H9 (cell line): Measurements from ENCODE around the gene TGDS. TPM values are rescaled to one million over a fixed set of nuclear protein-coding genes. Genes with fewer than 3 reads are reported as not detected.

Experiments
- DNase-seq: peaks from one replicate; pipeline ENCODE4 v3.0.0-alpha.2; 2017
- H2AFZ ChIP-seq: one replicate; pipeline ENCODE4 v1.6.1; 2013; ENCODE audit warnings: mild to moderate bottlenecking, low read length, control low read depth, moderate library complexity
- H2AK5ac ChIP-seq: 2 replicates; pipeline ENCODE4 v1.6.1; 2013; ENCODE audit warnings: low read length, control low read depth, mixed read lengths; ENCODE audit not compliant: insufficient read length
- H2BK120ac ChIP-seq: one replicate; pipeline ENCODE4 v1.6.1; 2013; ENCODE audit warnings: low read depth, mild to moderate bottlenecking, low read length, control low read depth, inconsistent platforms; ENCODE audit not compliant: poor library complexity, severe bottlenecking
- H2BK12ac ChIP-seq: 2 replicates; pipeline ENCODE4 v1.6.1; 2013; ENCODE audit warnings: low read length, control low read depth, mixed read lengths, low read depth; ENCODE audit not compliant: insufficient read length
- H2BK15ac ChIP-seq: 2 replicates; pipeline ENCODE4 v1.6.1; 2013; ENCODE audit warnings: low read depth, low read length, control low read depth
- H2BK20ac ChIP-seq: one replicate; pipeline ENCODE4 v1.6.1; 2013; ENCODE audit warnings: low read depth, mild to moderate bottlenecking, low read length, control low read depth, inconsistent platforms; ENCODE audit not compliant: poor library complexity, severe bottlenecking
- H2BK5ac ChIP-seq: 2 replicates; pipeline ENCODE4 v1.6.1; 2013; ENCODE audit warnings: low read length, control low read depth, mixed read lengths; ENCODE audit not compliant: insufficient read length
- H3K14ac ChIP-seq: 2 replicates; pipeline ENCODE4 v1.6.1; 2013; ENCODE audit warnings: low read length, control low read depth; ENCODE audit not compliant: insufficient read depth
- H3K18ac ChIP-seq: 2 replicates; pipeline ENCODE4 v1.6.1; 2013; ENCODE audit warnings: low read depth, mild to moderate bottlenecking, mixed read lengths, low read length, control low read depth; ENCODE audit not compliant: insufficient read length
- H3K23ac ChIP-seq: 2 replicates; pipeline ENCODE4 v1.6.1; 2013; ENCODE audit warnings: low read length, control low read depth, mixed read lengths, low read depth; ENCODE audit not compliant: insufficient read length
- H3K23me2 ChIP-seq: 2 replicates; pipeline ENCODE4 v1.6.1; 2013; ENCODE audit warnings: low read depth, mild to moderate bottlenecking, mixed read lengths, low read length, control low read depth; ENCODE audit not compliant: insufficient read length, poor library complexity, severe bottlenecking
- H3K27ac ChIP-seq: 2 replicates; pipeline ENCODE4 v1.5.1; 2013; ENCODE audit warnings: low read length, control low read depth, mixed read lengths, low read depth; ENCODE audit not compliant: insufficient read length
- H3K27me3 ChIP-seq: 2 replicates; pipeline ENCODE4 v1.6.1; 2013; ENCODE audit warnings: low read length, control low read depth, inconsistent platforms; ENCODE audit not compliant: insufficient read depth
- H3K4ac ChIP-seq: 2 replicates; pipeline ENCODE4 v1.6.1; 2013; ENCODE audit warnings: low read depth, mild to moderate bottlenecking, control low read depth, inconsistent platforms, low read length, moderate library complexity
- H3K4me1 ChIP-seq: 2 replicates; pipeline ENCODE4 v1.6.1; 2013; ENCODE audit warnings: low read length, control low read depth, inconsistent platforms; ENCODE audit not compliant: insufficient read depth
- H3K4me2 ChIP-seq: 2 replicates; pipeline ENCODE4 v1.6.1; 2013; ENCODE audit warnings: low read length, control low read depth, mixed read lengths; ENCODE audit not compliant: insufficient read length, insufficient read depth
- H3K56ac ChIP-seq: 2 replicates; pipeline ENCODE4 v1.6.1; 2013; ENCODE audit warnings: low read depth, mild to moderate bottlenecking, mixed read lengths, low read length, control low read depth; ENCODE audit not compliant: insufficient read length
- H3K79me1 ChIP-seq: 2 replicates; pipeline ENCODE4 v1.6.1; 2013; ENCODE audit warnings: low read depth, mild to moderate bottlenecking, moderate library complexity, low read length, control low read depth, inconsistent platforms; ENCODE audit not compliant: insufficient read depth, poor library complexity, severe bottlenecking
- H3K79me2 ChIP-seq: 2 replicates; pipeline ENCODE4 v1.6.1; 2013; ENCODE audit warnings: low read length, control low read depth, inconsistent platforms; ENCODE audit not compliant: insufficient read depth
- H3K9ac ChIP-seq: 2 replicates; pipeline ENCODE4 v1.6.1; 2013; ENCODE audit warnings: low read length, control low read depth, mixed read lengths; ENCODE audit not compliant: insufficient read length; ENCODE audit errors: extremely low read depth
- H3K9me3 ChIP-seq: one replicate; pipeline ENCODE4 v1.6.1; 2013; ENCODE audit warnings: low read depth, low read length, inconsistent platforms; ENCODE audit not compliant: control insufficient read depth
- H3T11ph ChIP-seq: one replicate; pipeline ENCODE4 v1.6.1; 2013; ENCODE audit warnings: mild to moderate bottlenecking, low read length, control low read depth, inconsistent platforms
- H4K20me1 ChIP-seq: one replicate; pipeline ENCODE4 v1.6.1; 2013; ENCODE audit not compliant: control insufficient read depth, insufficient read length, insufficient read depth
- H4K5ac ChIP-seq: 2 replicates; pipeline ENCODE4 v1.6.1; 2013; ENCODE audit warnings: low read depth, mild to moderate bottlenecking, mixed read lengths, low read length, control low read depth; ENCODE audit not compliant: insufficient read length
- H4K8ac ChIP-seq: replicated peaks from 2 replicates; pipeline ENCODE4 v1.6.1; 2013; ENCODE audit warnings: low read length, control low read depth, mixed read lengths, low read depth; ENCODE audit not compliant: insufficient read length
- H4K91ac ChIP-seq: 2 replicates; pipeline ENCODE4 v1.6.1; 2013; ENCODE audit warnings: low read depth, mild to moderate bottlenecking, moderate library complexity, mixed read lengths, low read length, control low read depth; ENCODE audit not compliant: insufficient read length
- H3K27ac Mint-ChIP-seq, 3 experiments: 2 replicates in 2 of 3; 3 replicates in 1 of 3; pipeline ENCODE4 v1.8.0; 2020 to 2021; ENCODE audit warnings: mixed read lengths in 3 of 3, mild to moderate bottlenecking in 1 of 3, moderate library complexity in 1 of 3
- H3K27me3 Mint-ChIP-seq: 2 replicates; pipeline ENCODE4 v1.8.0; 2021; ENCODE audit warnings: low read depth, mild to moderate bottlenecking, moderate library complexity, mixed read lengths
- H3K36me3 Mint-ChIP-seq, 3 experiments: 2 replicates in 2 of 3; 3 replicates in 1 of 3; pipeline ENCODE4 v1.8.0; 2020 to 2021; ENCODE audit warnings: low read depth in 3 of 3, mixed read lengths in 3 of 3; ENCODE audit not compliant: insufficient read depth in 1 of 3
- H3K4me1 Mint-ChIP-seq, 2 experiments: 2 replicates each; pipeline ENCODE4 v1.8.0; 2020; ENCODE audit warnings: mixed read lengths in 2 of 2
- H3K4me3 Mint-ChIP-seq, 2 experiments: 2 replicates in 1 of 2; 3 replicates in 1 of 2; pipeline ENCODE4 v1.8.0; 2020 to 2021; ENCODE audit warnings: mild to moderate bottlenecking in 2 of 2, mixed read lengths in 2 of 2, moderate library complexity in 1 of 2
- H3K9me3 Mint-ChIP-seq, 2 experiments: 2 replicates in 1 of 2; 3 replicates in 1 of 2; pipeline ENCODE4 v1.8.0; 2020; ENCODE audit warnings: mild to moderate bottlenecking in 2 of 2, mixed read lengths in 2 of 2, moderate library complexity in 1 of 2
- WGBS: extraction: QIAGEN DNeasy Blood & Tissue Kit; methylation state at CpG from one replicate; pipeline ENCODE4 v1.1.7; 2013; ENCODE audit warnings: missing lambda C conversion rate, low lambda C conversion rate, mixed read lengths; ENCODE audit not compliant: insufficient read length; ENCODE audit errors: extremely low coverage; 5-methylcytosine and 5-hydroxymethylcytosine counted together
- total RNA-seq: library from RNA; stranded (reverse); gene quantifications from 2 replicates; pipeline ENCODE4 v1.2.1, GENCODE V29; 2021
- TF ChIP-seq, protein P1 (sequence below): fragments of 200-600 bp; sonication (generic); conservative IDR thresholded peaks from 3 replicates; pipeline ENCODE4 v1.8.0; 2021; ENCODE audit warnings: antibody characterized with exemption, mild to moderate bottlenecking

TGDS gene
- total RNA-seq, 1 experiment from 2014 or later: 13.9 TPM

GRCh38 chr13:94620286-94620896, 24.4 kb upstream of the TGDS start:
- Histone ChIP-seq H3T11ph (no peak overlapping the region), H4K20me1 (no peaks in the 10 kb centered on the region), H3K23ac (no peak overlapping the region), H3K4ac (no peak overlapping the region), H3K9me3 (no peaks in the 10 kb centered on the region), H2AFZ (no peak overlapping the region), H3K79me1 (no peaks in the 10 kb centered on the region), H3K79me2 (no peaks in the 10 kb centered on the region), H2BK20ac (no peak overlapping the region), H2AK5ac (no peak overlapping the region), H2BK5ac (no peak overlapping the region), H2BK15ac (no peak overlapping the region), H2BK120ac (no peak overlapping the region), H3K18ac (no peak overlapping the region), H2BK12ac (no peak overlapping the region), H3K4me1 (no peaks in the 10 kb centered on the region), H4K91ac (no peak overlapping the region), H4K8ac (no peak overlapping the region), H3K14ac (no peak overlapping the region), H3K27ac (no peak overlapping the region), H3K27me3 (no peaks in the 10 kb centered on the region; the same call in 1 of the 2 replicates), H3K4me2 (no peak overlapping the region), H4K5ac (no peak overlapping the region), H3K9ac (no peak overlapping the region), H3K56ac (no peak overlapping the region), H3K23me2 (no peaks in the 10 kb centered on the region)
- Mint-ChIP-seq H3K27me3 (no peaks in the 10 kb centered on the region), H3K9me3 (no peaks in the 10 kb centered on the region), H3K27ac (no peak overlapping the region), H3K4me1 (0 out of 4 replicates have a peak, but pooled peaks cover 0 to 2% of the 10 kb centered on the region in 2 experiments), H3K4me3 (no peak overlapping the region), H3K36me3 (peaks cover 15 to 38% (median 34%) of the 10 kb centered on the region in 3 experiments; a peak in 6 of 7 replicates)
- WGBS: no CpG with 5 or more reads among the region's 2 CpGs
- DNase-seq: no peak
- TF ChIP-seq, protein P1, sequence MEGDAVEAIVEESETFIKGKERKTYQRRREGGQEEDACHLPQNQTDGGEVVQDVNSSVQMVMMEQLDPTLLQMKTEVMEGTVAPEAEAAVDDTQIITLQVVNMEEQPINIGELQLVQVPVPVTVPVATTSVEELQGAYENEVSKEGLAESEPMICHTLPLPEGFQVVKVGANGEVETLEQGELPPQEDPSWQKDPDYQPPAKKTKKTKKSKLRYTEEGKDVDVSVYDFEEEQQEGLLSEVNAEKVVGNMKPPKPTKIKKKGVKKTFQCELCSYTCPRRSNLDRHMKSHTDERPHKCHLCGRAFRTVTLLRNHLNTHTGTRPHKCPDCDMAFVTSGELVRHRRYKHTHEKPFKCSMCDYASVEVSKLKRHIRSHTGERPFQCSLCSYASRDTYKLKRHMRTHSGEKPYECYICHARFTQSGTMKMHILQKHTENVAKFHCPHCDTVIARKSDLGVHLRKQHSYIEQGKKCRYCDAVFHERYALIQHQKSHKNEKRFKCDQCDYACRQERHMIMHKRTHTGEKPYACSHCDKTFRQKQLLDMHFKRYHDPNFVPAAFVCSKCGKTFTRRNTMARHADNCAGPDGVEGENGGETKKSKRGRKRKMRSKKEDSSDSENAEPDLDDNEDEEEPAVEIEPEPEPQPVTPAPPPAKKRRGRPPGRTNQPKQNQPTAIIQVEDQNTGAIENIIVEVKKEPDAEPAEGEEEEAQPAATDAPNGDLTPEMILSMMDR: peak; percentile 87
